ENCODE results near the gene RARB.

Gene RARB

GRCh38 chr3:25510797-25511196 is 82.7 kb downstream of the RARB start:
- no peak for DNase-seq

- no peak for DNase-seq
Observed at GRCh38 chr3:25511972-25512721, 84.1 kb downstream of the RARB start.

GRCh38 chr3:25513642-25514266 is 85.7 kb downstream of the RARB start:
- no peak for DNase-seq

- DNase-seq: no peak
Observed at GRCh38 chr3:25515171-25515570, 87.1 kb downstream of the RARB start.

- DNase-seq: no peak
Observed at GRCh38 chr3:25520926-25521559, 93.0 kb downstream of the RARB start.

DNA sequence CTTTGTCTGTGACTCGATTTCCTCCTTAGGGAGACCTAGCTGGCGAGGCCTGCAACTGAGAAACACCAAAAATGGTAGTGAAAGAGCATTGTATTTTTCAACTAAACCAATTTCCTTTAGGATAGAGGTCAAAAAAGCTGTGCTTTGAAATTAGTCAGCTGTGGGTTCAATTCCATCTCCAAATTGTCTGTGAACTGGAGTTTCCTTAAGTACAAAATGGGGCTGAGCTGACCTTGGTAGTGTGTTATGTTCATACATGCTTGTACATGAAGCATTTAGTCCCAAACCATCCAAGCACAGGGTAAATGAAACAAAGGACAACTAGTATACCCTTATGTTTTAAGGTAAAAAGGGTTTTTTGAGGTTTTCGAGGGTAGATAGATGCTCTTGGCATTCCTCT is 99.3 kb downstream of the RARB start:
- DNase-seq: no peak

DNA sequence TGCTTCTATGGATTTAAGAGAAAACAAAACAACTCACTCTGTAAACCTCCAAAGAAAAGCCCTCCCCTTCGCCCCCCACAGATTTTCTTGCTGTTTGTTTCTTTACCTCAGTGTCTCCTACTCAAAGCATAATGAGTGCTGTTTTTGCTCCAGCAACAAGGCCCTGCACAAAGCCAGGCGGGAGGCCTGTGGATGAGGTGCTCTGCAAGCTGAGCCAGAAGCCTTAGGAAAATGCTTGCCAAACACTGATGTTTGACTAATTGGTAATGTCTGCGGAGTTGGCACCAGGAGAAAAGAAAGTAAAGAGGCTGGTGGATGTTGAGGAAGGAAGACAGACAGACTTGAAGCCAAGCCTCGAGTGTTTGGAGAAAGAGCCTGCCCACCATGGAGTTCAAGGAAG is 99.7 kb downstream of the RARB start:
- no peak for DNase-seq

- no peak for DNase-seq
Observed at GRCh38 chr3:25531971-25532370, 103.9 kb downstream of the RARB start.

DNA sequence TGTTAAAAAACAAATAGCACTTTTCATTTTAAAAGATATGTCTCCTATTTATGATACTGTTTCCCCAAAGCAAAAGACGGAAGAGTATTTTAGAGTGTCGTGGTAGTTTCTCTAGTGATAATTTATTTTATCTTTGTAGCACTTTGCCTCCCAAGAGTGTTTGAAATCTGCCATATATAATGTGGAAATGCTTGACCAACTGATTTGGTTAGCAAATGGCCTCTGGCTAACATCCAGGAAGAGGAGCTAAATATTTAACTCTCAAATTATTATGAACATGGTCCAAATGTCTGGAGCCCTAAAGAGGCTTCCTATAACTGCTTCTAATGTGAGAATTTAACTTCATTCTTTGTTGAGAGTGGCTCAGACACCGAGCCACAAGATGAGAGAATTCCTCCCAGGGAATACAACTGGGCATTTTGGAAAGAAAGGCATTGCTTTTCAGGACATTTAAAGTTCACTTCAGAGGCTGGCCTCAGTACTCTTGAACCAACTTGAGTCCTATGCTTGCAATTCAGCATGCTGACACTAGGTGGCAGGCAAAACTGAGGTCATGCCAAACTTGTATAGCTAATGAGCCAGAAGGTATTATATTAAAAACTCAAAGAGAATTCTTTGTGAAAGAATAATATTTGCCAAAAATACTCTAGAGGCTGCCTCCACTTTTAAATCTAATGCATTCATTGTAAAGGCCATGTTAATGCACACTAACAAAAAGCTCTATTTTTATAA is 104.5 kb downstream of the RARB start:
- DNase-seq: no peak

GRCh38 chr3:25533399-25533798 is 105.3 kb downstream of the RARB start:
- DNase-seq: no peak

DNA sequence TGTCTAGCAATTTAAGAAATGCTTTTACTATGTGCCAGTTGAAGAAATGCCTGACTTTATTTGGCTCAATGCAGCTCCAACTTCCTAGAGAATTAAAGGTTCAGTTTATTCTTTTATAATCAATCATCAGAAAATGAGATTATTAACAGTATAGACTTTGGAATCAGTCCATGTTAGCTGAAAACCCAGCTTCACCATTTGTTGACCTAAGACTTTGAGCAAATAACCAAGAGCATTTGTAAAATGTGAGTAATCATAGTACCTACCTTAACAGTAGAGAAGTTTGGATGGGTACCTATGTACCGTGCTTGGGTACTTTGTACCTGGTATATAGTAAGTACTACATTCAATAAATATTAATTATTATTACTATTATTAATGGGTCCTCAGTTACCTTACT is 105.9 kb downstream of the RARB start:
- DNase-seq: no peak

- DNase-seq: no peak
Observed at GRCh38 chr3:25536521-25537391, 108.7 kb downstream of the RARB start.

DNA sequence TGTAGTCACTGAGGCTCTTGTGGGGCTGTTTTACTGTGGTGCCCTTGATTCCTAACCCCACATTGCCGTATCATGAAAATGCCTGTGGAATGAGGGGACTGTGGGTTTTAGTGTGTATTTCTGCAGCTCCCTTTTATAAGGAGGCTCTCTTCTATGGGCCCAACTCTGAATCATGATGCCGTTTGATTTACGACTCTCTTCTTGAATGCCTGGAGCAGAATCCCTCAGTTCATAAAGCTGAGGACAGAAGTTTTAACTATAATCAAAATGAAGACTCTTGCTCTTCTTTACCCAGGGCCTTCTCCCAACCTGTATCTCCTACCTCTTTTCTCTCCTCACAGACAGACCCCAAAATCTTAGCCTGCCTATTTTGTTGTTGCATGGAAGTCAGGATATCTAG is 109.5 kb downstream of the RARB start:
- no peak for DNase-seq

DNA sequence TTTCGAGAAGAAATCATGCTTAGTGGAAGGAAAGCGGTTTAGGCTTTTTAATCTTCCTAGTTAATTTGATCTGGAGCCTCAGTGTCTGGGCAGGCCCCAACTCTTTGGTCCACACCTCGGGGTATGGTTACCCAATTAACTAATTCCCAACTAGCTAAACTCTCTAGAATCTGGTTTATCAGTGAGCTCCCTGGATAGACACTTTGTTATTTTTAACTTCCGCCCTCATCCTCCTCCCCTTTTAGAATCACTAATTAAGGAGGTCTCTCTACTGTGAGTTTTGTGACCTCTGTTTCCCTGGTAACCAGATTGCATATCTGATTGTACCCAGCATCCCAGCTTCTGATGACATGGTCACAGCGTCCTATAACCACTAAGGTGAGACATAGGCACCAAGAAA is 112.2 kb downstream of the RARB start:
- no peak for DNase-seq

GRCh38 chr3:25542492-25543039 is 114.5 kb downstream of the RARB start:
- DNase-seq: no peak

DNA sequence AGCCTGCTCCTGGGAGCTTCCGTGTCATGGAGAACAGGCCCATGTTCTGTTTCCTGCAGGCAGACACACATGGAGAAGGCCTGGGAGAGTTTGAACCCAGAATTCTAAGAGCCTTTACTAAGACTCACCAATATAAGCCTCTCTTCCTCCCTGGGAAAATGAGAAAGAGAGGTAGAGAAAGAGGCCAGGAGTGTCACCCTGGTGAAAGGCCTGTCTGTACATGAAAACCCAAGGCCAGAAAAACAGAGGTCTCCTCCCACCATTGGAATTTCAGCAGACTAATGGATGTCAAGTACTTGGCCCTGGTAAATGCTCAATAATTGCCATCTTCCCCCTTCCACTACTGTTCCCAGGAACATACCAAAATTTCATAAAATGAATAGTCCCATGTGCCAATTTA is 119.0 kb downstream of the RARB start:
- DNase-seq: no peak

- peak; percentile 2 for DNase-seq
Observed at GRCh38 chr3:25547943-25548674, 120.0 kb downstream of the RARB start.

- no peak for DNase-seq
Observed at GRCh38 chr3:25548836-25549235, 120.8 kb downstream of the RARB start.

- no peak for DNase-seq
Observed at GRCh38 chr3:25552251-25552650, 124.2 kb downstream of the RARB start.

GRCh38 chr3:25554376-25554775 is 126.3 kb downstream of the RARB start:
- DNase-seq: no peak

DNA sequence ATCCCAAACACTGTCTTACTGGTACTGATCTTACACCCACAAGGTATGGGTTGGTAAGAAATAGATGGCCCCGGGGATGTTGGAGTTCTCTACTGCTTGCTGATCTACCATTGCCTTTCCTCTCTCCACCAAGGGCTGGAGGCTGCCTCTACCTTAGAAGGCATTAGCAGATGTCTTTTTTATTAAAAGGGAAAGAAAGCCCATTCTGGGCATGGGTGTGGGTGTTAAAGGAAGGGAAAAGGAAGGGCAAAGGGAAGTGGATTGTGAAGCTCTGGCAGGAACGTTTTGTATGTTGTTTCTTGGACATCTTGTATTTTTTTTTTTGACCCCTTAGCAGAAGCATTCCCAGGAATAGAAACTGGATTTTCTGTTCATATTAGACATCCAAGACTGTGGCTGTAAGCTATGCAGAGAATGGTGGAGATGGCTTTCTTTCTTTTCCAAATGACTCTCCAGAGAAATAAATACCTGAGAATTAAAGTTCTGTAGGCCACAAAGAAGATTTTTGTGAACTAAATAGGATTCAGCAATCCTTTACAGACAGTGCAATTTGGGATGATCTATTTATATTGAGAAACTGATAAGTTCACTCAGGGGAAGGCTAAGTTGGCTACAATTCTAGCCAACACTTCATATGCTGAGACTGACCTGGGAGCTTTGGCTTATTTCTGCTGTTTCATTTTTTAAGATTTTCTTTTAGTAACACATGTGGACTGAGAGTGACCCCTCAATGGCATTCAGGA is 127.8 kb downstream of the RARB start:
- DNase-seq: no peak

All from NCI-H2107 (cell line).